ENCODE measurements around the gene RIC3. TPM values are rescaled to one million over a fixed set of nuclear protein-coding genes. Genes with fewer than 3 reads are reported as not detected.
A peak's percentile ranks its signal among the peaks of the same experiment; 100 is the strongest.

Gene RIC3
- total RNA-seq, 1 experiment from 2014 or later, result 23.7 TPM

GRCh38 chr11:8167796-8168195 lies 1.0 kb downstream of the RIC3 start:
- peak overlapping the region; percentile 82 for H3K4me2 ChIP-seq (ENCODE audit: insufficient read depth, insufficient read length, low read length)

More at GRCh38 chr11:8167796-8168195, 1.0 kb downstream of the RIC3 start:
- Histone ChIP-seq H4K20me1 (ENCODE audit: control insufficient read depth, insufficient read depth, insufficient read length) (no peaks in the 10 kb centered on the region), H2BK20ac (ENCODE audit: low read depth, low read length, poor library complexity, severe bottlenecking) (no peak overlapping the region), H3K9me3 (ENCODE audit: control insufficient read depth, low read depth, low read length) (no peaks in the 10 kb centered on the region), H4K5ac (ENCODE audit: insufficient read length, low read depth, low read length) (no peak overlapping the region), H3K18ac (ENCODE audit: insufficient read length, low read depth, low read length) (no peak overlapping the region), H2BK5ac (ENCODE audit: insufficient read length, low read length) (no peak overlapping the region), H3K27ac (ENCODE audit: insufficient read length, low read depth, low read length) (no peak overlapping the region), H3K4ac (ENCODE audit: low read depth, low read length) (no peak overlapping the region), H4K8ac (replicated peaks; ENCODE audit: insufficient read length, low read depth, low read length) (no peak overlapping the region), H3K56ac (ENCODE audit: insufficient read length, low read depth, low read length) (no peak overlapping the region), H2AFZ (ENCODE audit: low read length) (no peak overlapping the region), H3T11ph (ENCODE audit: low read length) (no peak overlapping the region), H2AK5ac (ENCODE audit: insufficient read length, low read length) (no peak overlapping the region), H2BK120ac (ENCODE audit: low read depth, low read length, poor library complexity, severe bottlenecking) (no peak overlapping the region), H3K79me2 (ENCODE audit: insufficient read depth, low read length) (peaks cover 3% of the 10 kb centered on the region; the same call in 1 of the 2 replicates), H3K4me1 (ENCODE audit: insufficient read depth, low read length) (no peaks in the 10 kb centered on the region), H4K91ac (ENCODE audit: insufficient read length, low read depth, low read length) (no peak overlapping the region), H3K27me3 (ENCODE audit: insufficient read depth, low read length) (no peaks in the 10 kb centered on the region), H2BK12ac (ENCODE audit: insufficient read length, low read depth, low read length) (no peak overlapping the region), H3K14ac (ENCODE audit: insufficient read depth, low read length) (no peak overlapping the region), H2BK15ac (ENCODE audit: low read depth, low read length) (no peak overlapping the region), H3K79me1 (ENCODE audit: insufficient read depth, low read depth, low read length, poor library complexity, severe bottlenecking) (no peaks in the 10 kb centered on the region), H3K23ac (ENCODE audit: insufficient read length, low read depth, low read length) (no peak overlapping the region), H3K23me2 (ENCODE audit: insufficient read length, low read depth, low read length, poor library complexity, severe bottlenecking) (peaks cover 7% of the 10 kb centered on the region), H3K9ac (ENCODE audit: extremely low read depth, insufficient read length, low read length) (no peak overlapping the region)
- Mint-ChIP-seq H3K4me3 (peak overlapping the region; percentile 83 to 95), H3K27ac (no peak overlapping the region), H3K27me3 (ENCODE audit: low read depth) (peaks cover 24% of the 10 kb centered on the region), H3K4me1 (peaks cover 20 to 23% of the 10 kb centered on the region in 2 experiments), H3K9me3 (no peaks in the 10 kb centered on the region), H3K36me3 (ENCODE audit: insufficient read depth in 1 of 3, low read depth in 3 of 3) (no peaks in the 10 kb centered on the region; a peak in 1 of 7 replicates)
- no peak for TF ChIP-seq CTCF (conservative IDR thresholded peaks at IDR 0.05)
- DNase-seq, result no peak
- no CpG with 5 or more reads among the region's 4 CpGs for WGBS (ENCODE audit: extremely low coverage, insufficient read length, low lambda C conversion rate)

Data from H9 (cell line).